GM21619 (cell line): ENCODE measurements around the gene CTU2.

Experiments
- ATAC-seq: cut with Tn5 transposase; IDR thresholded peaks from one replicate; pipeline ENCODE4 v1.9.1; 2021; ENCODE audit not compliant: unreplicated experiment

CTU2 gene

GRCh38 chr16:88681084-88681680 lies 25.1 kb upstream of the CTU2 start:
- peak; percentile 20 for ATAC-seq

- ATAC-seq, result peak; percentile 66
Measured at GRCh38 chr16:88681709-88682451, 24.4 kb upstream of the CTU2 start.

- ATAC-seq, result no peak
Measured at GRCh38 chr16:88684569-88685155, 21.6 kb upstream of the CTU2 start.

GRCh38 chr16:88685156-88686061 lies 20.9 kb upstream of the CTU2 start:
- no peak for ATAC-seq

- peak; percentile 8 for ATAC-seq
Measured at GRCh38 chr16:88686062-88686438, 20.3 kb upstream of the CTU2 start.

- ATAC-seq, result peak; percentile 63
Measured at GRCh38 chr16:88686439-88687253, 19.7 kb upstream of the CTU2 start, which contains the start of gene SNAI3. Gene SNAI3 (minus strand): TSS chr16:88686507. CDS start chr16:88686406, 101 bp downstream.

- ATAC-seq, result no peak
Measured at GRCh38 chr16:88687254-88687576, 19.1 kb upstream of the CTU2 start.

GRCh38 chr16:88687676-88688012 lies 18.7 kb upstream of the CTU2 start:
- no peak for ATAC-seq

- no peak for ATAC-seq
Measured at GRCh38 chr16:88688013-88688778, 18.1 kb upstream of the CTU2 start.

GRCh38 chr16:88690341-88691128 lies 15.8 kb upstream of the CTU2 start:
- ATAC-seq, result no peak

- no peak for ATAC-seq
Measured at GRCh38 chr16:88691129-88691813, 15.0 kb upstream of the CTU2 start.

- no peak for ATAC-seq
Measured at GRCh38 chr16:88691924-88692560, 14.3 kb upstream of the CTU2 start.

- ATAC-seq, result no peak
Measured at GRCh38 chr16:88692861-88693260, 13.4 kb upstream of the CTU2 start.

GRCh38 chr16:88693420-88694177 lies 12.7 kb upstream of the CTU2 start:
- ATAC-seq, result no peak

- ATAC-seq, result no peak
Measured at GRCh38 chr16:88694221-88695087, 11.8 kb upstream of the CTU2 start.

GRCh38 chr16:88695218-88695617 lies 11.1 kb upstream of the CTU2 start:
- ATAC-seq, result no peak
